ENCODE results near the gene KRTAP26-1.

KRTAP26-1 gene, protein sequence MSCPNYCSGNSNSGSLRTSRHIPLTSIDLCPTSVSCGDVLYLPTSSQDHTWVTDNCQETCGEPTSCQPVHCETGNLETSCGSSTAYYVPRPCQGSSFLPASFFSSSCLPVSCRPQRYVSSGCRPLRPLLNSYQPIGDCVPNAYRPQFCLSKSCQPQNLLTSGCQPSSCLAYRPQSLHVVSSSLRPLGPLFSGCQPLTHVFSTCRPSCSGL

DNA sequence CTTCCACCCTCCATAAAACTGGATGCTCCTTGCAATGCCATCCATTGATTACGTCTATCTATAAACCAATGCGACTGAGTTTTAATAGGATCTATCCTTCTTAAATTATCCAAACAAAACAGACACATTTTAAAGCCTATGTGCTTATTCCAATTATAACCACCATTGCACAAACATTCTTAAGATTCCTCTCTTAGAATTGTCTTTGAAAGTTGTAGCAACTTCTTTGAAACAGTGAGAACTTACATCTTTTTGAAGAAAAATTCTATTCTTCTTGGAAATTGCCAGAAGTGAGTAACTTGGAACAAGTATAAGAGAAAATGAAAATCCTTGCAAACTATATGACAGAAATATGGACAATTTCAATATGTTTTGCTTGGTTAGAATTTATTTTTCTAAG, at the start of gene KRTAP26-1:
Gene KRTAP26-1 (minus strand): TSS at position 101 of the 400 bp plus-strand sequence. CDS start 280 bp downstream, outside the sequence.
- DNase-seq: no peak

DNA sequence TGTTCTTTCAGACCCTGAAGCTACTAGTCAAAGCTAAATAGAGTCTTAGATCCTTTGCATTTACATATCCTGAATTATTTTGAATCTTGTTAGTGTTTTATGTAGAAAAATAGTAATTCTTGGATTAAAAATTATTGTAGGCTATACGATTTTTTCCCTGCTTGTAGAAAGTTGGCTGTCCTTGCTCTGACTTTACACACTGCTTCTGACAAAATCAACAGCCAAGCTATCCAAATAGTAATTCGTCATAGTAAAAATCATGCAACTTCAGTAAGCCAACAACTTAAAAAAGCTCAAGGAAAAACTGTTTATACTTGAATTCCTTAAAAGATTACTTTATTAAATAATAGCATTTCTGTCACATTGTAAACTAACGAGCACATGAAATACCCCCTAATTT, 35.8 kb upstream of the KRTAP26-1 start:
- no peak for DNase-seq

DNA sequence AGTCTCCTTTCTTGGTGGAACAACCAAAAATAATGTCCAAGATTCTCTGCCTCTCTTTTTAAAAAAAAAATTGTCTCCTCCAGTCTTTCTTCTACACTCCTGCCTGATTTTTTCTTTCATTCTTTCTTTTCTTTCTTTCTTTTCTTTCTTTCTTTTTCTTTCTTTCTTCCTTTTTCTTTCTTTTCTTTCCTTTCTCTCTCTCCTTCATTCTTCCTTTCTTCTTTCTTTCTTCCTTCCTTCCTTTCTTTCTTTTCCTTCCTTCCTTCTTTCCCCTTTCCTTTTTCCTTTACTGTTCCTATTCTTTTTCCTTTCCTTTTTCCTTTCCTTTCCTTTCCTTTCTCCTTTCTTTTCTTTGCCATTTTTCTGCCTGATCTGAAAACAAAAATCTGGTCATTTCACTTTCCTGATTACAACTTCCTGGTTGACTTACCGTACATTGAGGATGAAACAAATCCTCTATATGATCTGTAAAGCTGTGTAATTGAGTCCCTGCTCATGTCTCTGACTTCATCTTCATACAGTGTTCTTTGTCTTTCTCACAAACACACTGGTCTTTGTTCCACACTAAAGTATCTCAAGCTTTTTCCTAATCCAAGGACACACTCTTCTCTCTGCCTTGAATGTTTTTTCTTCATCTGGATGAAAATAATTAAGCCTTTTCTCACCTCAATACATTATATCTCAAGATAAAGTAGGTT, 34.3 kb upstream of the KRTAP26-1 start:
- no peak for DNase-seq

DNA sequence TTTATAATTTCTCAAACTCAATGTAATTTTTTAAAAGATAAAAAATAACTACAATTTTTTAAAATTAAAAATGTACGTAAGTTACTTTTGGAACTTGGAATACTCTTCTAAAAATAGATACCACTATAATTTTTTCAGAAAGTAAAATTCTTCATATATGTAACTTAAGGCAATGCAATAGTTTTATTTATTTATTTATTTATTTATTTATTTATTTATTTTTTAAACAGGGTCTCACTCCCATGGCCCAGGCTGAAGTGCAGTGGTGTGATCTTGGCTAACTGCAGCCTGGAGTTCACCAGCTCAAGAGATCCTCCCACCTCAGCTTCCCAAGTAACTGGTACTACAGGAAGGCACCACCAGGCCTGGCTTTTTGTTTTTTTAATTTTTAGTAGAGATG, 31.4 kb upstream of the KRTAP26-1 start:
- no peak for DNase-seq

DNA sequence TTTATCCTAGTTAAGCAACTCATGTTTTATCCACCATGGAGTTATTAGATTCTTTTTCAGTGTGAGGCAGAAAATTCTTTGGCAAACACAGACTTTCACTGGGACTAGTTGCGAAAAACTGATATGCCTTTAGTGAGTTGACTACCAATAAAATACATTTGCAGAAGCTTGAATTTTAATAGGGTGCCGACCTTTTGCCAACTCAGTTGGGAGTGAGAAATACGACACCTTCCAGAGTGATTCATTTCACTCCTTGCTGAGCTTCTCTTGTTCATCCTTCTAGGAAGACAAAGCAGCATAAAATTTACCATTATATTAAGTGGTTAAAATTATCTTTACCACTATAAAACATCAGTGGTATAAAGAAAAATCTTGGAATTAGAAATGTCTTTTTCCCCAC, 29.5 kb upstream of the KRTAP26-1 start:
- no peak for DNase-seq

DNA sequence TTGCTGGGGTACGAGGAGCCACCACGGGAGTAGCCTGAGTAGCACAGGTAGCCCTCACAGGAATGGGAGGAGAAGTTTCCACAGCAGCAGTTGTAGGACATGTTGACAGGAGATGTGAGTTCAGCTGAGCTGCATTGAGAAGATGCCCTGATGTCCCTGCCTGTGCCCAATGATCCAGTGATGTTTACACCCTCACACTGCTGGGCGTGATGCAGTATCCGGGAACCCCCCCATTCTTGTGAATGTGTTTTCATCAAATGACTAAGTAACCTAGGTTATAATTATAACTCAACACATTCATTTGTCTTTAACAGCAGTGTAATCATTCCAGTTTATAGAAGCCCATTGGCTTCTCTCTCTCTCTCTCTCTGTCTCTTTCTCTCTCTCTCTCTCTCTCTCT, 28.4 kb upstream of the KRTAP26-1 start, which contains the start of gene KRTAP23-1:
Gene KRTAP23-1 (minus strand): TSS at position 101 of the 400 bp plus-strand sequence. CDS start 0 bp downstream, at position 101.
- DNase-seq: no peak

DNA sequence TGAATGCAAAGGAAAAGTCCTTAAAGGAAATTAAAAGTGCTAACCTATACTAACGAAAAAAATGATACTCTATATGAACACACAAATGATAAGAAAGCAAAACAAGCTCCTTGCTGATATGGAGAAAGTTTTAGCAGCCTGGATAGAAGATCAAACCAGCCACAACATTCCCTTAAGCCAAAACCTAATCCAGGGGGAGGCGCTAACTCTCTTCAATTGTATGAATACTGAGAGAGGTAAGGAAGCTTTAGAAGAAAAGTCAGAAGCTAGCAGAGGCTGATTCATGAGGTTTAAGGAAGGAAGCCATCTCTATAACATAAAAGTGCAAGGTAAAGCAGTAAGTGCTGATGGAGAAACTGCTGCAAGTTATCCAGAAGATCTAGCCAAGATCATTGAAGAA, 24.9 kb upstream of the KRTAP26-1 start:
- no peak for DNase-seq

DNA sequence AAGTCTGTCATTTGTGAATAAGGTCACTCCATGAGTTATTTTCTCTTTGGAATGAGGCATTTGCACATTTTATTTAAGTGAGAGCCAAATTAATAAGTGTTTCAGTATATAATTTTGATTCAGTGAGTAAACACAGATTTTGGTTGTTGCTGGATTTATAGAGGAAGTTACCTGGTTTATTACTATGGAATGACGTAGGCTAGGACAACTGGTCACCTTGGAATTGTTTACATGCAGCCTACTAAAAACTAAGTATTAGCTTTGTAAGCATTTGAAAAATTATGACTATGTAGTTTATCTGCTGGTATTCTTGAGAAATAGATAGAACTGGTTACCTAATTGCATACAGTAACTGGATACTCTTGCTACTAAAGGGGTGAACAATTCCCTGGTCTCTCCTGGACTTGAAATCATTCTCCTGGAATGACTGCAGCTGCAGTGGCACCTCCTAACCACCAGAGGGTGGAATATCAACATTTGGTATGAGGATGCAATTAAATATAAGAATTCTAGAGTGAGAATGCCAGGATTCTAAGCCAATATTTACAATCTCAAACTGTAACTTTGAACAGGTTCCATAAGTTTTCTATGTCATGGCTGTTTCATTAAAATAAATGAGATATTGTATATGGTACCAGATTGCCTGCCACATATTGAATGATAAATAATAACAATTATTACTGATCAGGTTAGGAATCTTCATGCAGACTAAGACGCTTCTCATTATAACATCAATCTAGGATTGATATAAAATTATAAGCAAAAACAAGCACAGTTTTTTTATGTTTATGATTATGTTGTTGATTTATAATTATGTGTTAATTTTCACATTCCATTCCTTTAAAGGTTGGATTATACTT, 20.8 kb upstream of the KRTAP26-1 start:
- DNase-seq: peak; percentile 57

DNA sequence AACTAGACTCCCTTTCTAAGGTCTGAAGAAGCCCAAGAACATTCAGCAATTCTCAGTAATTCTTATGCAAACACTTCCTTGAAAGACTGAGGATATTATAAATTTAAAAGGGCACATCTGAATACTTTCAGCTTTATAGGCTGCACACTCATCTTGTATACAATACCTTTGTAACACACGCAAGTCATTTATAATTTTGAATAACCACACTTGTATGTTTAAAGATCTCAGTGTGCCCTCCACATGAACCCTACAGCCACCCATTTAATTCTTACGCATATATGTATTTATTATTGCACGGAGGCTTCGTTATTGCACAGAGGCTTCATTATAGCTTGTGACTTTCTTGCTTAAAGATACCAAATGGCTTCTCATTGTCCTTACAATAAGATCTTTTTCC, 18.6 kb upstream of the KRTAP26-1 start:
- DNase-seq: no peak

DNA sequence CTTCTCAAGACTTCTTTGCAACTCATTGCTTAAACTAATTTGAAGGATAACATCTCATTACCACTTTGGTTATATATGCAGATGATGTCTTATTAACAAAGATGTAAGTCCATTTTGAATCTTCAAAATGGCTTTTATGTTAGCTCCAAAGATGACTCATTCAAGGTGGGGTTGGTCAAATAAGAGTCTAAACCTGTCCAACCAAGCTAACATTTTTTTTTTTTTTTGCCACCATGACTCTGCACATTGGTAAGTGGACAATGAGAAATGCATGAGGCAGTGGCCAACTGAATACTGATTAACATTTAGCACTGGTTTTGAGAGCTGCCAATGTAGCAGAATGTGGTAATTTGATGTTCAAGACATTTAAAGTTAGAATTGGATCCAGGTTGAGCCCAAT, 17.7 kb upstream of the KRTAP26-1 start:
- no peak for DNase-seq

DNA sequence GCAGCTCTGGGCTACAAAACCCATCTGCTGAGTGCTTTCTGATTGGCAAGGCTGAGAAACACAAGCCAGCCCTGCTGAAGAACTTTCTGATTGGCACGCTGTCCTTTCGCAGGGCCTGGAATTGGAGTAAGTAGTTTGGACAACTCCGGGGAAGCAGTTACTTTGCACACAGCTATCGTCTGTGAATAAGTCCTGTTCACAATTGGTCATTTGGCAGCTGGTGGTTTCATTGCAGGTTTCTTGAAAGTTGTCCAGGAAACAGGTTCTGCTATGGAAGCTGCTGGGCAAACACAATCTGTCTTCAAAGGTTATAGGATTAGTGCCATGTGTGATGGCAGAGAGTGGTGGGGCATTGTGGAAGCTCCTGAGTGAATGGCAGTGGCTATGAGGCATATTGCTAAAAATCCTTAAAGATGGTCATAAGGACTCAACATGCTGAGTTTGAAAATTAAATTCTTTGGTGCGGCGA, 17.2 kb upstream of the KRTAP26-1 start, which contains the start of gene KRTAP27-1:
Gene KRTAP27-1 (minus strand): TSS at position 419 of the 469 bp plus-strand sequence. CDS start 26 bp downstream, at position 393.
- no peak for DNase-seq

DNA sequence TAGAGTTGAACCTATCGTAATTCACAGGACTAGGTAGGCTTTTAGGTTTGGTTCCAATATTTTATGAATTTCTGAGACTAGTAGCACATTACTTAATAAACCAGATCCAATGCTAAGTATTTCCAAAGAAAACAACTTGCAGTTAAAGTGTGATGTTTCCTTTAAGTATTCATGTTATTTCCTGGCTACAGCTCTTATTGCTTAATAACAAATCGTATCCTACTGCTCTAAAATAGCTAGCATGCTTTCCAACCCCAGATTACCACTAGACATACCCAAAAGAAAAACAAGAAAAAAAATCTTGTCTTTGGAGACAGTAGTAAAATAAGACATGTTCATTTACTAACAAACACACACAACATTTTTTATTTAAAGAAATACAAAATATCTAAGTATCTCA, 16.5 kb upstream of the KRTAP26-1 start:
- no peak for DNase-seq

DNA sequence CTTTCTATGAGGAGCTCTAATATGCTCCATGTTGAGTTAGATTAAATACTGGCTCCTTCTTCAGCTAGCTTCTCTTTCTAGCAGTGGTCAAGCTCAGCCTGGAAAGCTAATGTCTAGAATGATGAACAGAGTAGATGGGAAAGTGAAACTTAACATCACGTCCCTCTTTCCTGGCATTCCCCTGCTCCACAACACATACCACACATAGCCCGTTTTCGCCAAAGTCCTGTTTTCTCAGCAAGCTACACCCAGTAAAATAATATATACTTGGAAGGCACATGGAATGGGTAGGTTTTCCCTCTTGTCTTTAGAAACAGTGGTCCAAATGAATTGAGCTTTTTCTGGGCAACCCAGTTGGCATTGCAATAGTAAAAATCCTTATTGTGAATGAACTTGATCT, 13.6 kb upstream of the KRTAP26-1 start:
- DNase-seq: no peak

DNA sequence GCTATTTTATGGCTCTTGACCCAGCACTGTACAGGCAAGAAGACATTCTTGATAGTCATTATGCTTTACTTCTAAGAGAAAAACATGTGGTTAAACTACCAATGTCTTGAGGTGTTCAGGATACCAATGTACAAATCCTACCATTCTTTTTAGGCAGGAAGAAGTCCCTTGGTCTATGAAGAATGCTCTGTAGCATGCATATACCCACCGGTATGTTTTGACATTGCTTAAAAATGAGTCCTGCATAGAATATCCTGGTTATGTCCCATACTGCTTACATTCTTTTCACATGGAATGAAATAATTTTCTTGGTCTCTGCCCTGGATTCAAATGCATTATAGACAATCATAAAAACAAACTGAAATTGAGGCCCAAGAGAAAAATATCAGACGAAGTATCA, 12.6 kb upstream of the KRTAP26-1 start:
- no peak for DNase-seq

DNA sequence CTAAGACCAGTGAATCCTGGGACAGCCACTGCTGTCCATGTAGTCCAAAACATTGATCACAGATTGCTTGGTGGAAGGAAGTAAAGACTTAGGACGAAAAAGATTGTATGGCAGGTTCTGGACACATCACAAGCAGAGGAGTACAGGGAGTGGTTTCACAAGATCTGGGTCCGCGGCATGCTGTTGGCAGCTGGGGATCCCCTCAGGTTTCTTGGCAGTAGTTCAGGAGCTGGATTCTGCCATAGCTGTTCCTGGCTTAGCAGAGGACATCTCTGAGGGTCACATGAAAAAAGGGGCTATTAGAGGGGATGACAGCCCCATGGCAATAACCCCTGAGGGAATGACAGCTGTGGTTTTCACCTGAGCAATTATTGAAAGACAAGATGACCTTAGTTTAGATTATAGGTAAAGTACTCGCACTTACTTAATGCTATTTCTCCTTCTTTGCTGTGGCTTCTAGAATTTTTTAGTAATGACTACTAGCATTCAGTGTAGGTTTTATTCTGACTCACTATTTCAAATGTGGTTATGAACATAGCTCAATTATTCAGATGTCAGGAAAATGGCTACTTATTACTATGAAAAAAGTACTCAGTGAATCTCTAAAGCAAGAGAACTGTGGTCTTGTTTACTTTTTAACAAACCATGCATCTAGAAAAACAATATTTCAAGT, 9.2 kb upstream of the KRTAP26-1 start:
- no peak for DNase-seq

DNA sequence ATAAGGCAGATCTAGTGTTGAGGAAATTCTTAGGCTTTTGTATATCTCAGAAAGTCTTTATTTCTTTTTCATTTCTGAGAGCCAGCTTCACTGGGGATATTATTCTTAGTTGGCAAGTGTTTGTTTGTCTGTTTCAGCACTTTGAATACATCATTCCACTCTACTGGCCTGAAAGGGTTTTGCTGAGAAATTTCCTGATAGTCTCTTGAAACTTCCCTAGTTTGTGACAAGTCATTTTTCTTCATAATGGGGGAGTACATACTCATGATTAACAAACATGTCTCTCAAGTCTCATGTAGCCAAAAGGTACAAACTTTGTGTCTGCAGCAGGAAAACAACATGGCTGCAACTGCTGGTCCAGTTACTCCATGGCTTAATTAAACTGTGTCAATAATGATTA, 6.3 kb upstream of the KRTAP26-1 start:
- no peak for DNase-seq

DNA sequence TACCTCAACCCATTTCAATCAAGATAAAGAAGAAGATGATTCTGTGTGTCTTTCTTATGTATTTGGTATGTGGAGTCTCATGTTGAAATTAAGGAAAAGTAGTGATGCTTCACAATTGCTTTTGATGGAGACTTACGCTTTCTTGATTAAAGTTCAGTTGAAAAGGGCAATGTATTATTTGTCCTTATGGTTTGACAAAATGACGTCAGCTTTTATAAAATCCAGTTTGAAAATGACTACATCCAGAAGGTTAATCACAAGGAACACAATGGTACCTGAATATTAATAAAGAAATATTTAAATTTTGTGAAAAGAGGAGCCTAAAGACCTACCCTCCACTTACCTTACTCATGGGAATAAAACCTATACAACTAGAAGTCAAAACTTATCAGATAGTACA, 4.4 kb downstream of the KRTAP26-1 start:
- DNase-seq: no peak

DNA sequence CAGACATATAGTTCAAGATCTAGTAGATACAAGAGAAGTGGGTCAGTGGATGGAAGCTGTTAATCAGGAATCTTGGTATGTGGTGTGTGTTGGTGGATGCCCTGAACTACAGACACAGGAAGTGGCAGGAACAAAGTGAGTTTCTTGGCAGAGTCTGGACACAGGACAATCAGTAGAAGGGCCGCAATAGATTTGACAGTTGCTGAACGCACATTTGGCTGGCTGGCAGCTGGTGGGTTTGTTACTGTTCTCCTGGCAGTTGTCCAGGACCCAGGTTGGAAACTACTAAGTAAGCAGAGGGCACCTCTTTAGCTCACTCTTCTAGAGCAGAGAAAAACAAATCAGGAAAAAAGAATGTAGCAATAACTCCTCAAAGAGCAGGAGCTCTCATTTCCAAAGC, 13.2 kb downstream of the KRTAP26-1 start:
- peak; percentile 62 for DNase-seq

DNA sequence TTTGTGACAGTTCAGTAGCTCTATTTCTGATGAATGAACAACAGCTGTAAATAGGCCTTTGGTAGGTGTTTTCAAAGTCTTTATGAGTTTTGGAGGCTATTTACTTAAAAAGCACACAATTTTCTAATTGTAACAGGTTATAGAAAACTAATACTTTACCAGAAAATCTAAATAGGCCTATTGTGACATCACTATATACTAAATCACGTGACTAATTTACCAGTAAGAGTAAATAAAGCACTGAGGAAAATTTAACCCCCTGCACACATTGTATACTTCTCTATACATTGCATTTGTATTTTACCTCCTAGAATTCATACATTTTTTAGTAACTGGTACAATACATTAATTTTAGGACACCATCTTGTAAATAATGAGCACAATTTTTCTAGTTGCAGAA, 15.0 kb downstream of the KRTAP26-1 start:
- no peak for DNase-seq

DNA sequence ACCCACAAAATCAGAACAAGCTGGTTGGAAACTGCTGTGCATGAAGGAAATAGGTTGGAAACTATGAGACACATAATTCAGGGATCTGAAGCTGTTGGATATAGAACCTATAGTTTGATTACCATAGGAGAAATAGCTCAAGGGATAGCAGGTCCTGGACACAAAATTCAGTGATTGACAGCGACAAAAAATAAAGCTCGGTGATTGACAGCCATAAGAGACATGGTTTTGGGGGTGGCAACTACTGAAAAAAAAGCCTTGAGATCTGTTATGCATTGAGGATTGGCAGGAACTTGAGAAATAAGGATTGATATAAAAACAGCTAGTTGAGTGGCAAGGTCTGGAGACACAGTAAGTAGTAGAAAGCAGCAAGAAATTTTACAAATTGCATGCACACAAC, 30.9 kb downstream of the KRTAP26-1 start, which contains the start of gene KRTAP25-1:
Gene KRTAP25-1 (minus strand): TSS at position 300 of the 400 bp plus-strand sequence. CDS start 24 bp downstream, at position 276.
- DNase-seq: no peak

DNA sequence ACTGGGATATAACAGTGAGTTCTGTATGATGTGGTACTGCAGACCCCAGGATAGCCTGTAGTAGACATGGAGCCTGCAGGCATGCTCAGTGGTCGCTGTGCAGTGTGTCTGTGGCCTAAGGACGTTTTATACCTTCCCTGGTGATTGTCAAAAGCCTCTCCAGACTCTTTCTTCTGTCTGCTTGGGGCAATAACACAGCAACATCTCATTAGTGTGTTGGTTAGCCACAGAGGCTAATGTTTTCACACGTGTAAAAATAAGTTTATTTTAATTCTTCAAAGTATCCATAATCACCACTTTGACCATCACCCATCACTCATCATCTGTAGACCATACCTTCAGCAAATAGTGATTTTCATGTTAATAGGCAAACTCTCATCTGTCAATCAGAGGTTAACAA, 37.3 kb downstream of the KRTAP26-1 start, which contains the start of gene KRTAP24-1:
Gene KRTAP24-1 (minus strand): TSS at position 101 of the 400 bp plus-strand sequence. CDS start 18 bp downstream, at position 83.
- DNase-seq: no peak

DNA sequence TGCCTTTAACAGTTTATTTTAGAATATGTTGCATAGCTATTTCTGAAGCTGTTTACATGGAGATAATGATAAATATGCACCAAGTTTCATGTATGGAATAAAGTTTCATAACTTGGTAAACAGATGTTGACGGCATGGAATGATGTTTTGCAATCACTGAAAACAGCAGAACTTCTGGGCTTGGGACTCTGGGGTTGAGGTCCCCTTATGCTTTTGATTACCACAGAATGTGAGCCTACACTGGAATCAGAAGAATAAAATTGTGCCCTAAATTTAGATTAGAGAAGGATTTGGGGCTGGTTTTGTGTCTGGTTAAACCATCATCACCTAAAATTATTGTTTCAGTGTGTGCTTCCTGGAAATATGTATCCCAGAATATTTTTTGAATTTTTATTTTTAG, 48.5 kb downstream of the KRTAP26-1 start:
- DNase-seq: no peak

DNA sequence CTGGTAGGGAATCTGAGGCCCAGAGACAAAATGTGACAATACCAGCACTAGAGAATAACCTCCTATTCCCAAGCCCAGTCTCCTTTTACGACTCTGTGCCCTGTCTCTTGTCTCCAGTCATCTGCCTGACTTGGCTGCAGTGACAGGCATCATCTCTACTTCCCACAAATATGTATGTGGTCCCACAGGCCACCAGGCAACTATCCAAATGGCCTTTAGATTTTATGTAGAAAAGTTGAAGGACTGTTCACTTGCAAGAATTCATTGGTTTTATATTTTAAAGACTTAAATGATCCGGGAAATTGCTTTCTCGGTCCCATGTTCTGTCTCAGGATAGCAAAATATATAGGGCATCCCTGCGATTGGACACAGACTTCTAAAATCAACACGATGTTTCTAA, 49.0 kb downstream of the KRTAP26-1 start:
- DNase-seq: no peak

Data from SHP77 treated with DMSO at 0.1 percent for 48 hours (cell line).